NCI-H460 (cell line): ENCODE results near the gene CARHSP1. TPM values are rescaled to one million over a fixed set of nuclear protein-coding genes. Genes with fewer than 3 reads are reported as not detected.
"Not testable (repeated sequence)": the region's sequence is repeated elsewhere in the genome, so short reads cannot be mapped to it uniquely, and the experiment has no call there.

ENCODE experiments used
- DNase-seq: peaks from one replicate; pipeline ENCODE4 v3.0.0-alpha.2; 2016; ENCODE audit warnings: low read depth; ENCODE audit errors: extremely low read depth
- polyA plus RNA-seq: library from polyadenylated mRNA; depleted of rRNA; stranded (reverse); fragments of >200 nt; gene quantifications from 2 replicates; pipeline ENCODE4 v1.2.3, GENCODE V29; 2014; cell fraction: nucleus; rRNA removed
- total RNA-seq: library from RNA; depleted of rRNA; stranded (reverse); fragments of >200 nt; shearing (Covaris generic); gene quantifications from 2 replicates; pipeline ENCODE4 v1.2.3, GENCODE V29; 2014; rRNA removed

CARHSP1 gene
- 33.0 and 40.4 TPM in 2 replicates for total RNA-seq
- polyA plus RNA-seq: 62.9 and 72.4 TPM in 2 replicates

- DNase-seq: peak; percentile 89
Measured at GRCh38 chr16:8868416-8869211, at the start of gene CARHSP1. Gene CARHSP1 (minus strand): TSS chr16:8869006. CDS start chr16:8859328, 9,678 bp downstream.

GRCh38 chr16:8917336-8917735 lies 48.5 kb upstream of the CARHSP1 start:
- not testable (repeated sequence) for DNase-seq

DNA sequence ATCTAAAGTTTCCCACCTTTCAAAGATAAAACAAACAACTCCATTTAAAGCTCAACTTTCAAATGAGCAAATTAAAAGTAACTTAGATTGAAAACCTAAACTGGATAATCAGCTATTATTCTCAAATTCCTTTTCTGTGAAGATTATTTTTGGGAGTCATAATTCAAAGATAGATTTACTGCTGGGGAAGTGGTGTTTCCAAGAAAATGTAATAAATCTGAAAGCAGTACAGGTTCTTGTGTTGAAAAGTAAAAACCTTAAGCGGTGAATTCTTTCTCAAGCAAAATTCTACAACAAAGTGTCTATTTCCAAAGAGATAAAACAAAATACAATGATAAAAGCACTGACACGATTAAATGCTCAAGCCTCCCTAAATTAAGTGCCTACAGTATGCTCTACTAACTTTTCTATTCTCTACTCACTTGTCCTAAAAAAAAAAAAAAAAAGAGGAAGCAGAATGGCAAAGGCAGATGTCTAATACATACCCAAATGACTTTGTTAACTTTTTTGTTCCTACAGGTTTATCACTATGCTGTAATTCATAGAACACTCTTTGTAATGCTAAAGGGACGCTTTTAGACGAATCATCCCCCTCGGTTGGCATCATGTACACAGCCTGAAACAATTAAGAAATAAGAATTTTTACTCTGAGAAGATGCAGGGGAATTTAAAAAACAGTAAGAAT lies 47.9 kb upstream of the CARHSP1 start:
- no peak for DNase-seq

DNA sequence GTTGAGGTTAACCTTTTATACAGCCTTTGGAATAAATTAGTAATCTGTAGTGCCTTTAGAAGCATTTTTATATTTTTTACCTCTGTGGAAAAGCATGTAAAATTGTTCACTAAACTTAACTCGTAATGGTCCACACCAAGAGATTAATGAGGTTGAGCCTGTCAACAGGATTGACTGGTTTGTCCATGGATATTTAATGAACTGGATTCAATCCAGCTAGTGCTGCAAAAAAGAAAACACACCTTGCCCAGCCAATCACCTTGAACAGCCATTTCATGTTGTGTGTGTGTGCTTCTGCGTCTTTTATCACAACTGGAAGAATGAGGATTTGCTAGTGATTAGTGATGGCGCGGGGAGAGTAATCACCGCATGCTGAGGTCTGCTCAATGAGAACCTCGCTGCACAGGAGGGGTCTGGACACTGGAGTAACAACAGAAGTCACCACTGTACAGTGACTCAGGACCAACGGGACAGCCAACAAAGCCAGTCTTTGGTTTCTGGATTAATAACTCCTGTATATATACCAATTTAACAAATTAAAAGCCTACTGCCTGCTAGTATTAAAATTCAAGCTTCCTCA lies 47.0 kb upstream of the CARHSP1 start:
- DNase-seq: no peak

- DNase-seq: no peak
Measured at GRCh38 chr16:8914098-8914497, 45.3 kb upstream of the CARHSP1 start.

DNA sequence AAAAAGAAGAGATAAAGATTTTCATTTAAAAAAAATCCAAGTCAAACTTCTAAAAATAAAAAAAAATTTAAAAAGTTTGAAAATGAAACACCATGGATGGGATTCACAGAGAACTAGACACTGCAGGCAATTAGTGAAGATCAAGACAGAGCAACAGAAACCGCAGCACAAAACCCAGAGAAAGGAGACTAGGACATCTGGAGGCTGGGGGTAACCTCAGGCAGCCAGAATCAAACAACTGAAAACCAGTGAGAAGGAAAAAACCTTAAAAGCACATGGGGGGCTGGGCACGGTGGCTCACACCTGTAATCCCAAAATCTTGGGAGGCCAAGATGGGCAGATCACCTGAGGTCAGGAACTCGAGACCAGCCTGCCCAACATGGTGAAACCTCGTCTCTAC lies 44.0 kb upstream of the CARHSP1 start:
- DNase-seq: no peak

DNA sequence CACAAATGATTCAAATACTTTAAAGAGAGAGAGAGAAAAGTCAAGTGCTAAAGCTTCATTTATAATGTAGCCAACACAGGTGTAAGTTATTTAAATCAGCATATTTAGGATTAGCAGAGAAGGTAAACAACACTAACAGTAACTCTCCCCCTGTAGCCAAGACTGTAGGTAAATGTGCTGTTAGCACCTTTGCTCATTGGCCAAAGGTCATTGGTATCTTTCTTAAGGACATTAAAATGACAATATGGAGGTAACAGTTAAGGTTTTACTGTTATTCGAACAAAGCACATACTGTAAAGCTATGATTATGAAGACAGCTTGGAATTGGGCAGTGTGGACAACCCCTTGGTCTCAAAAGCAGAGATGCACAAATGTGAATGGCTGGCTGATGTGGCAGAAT lies 42.0 kb upstream of the CARHSP1 start:
- DNase-seq: no peak

DNA sequence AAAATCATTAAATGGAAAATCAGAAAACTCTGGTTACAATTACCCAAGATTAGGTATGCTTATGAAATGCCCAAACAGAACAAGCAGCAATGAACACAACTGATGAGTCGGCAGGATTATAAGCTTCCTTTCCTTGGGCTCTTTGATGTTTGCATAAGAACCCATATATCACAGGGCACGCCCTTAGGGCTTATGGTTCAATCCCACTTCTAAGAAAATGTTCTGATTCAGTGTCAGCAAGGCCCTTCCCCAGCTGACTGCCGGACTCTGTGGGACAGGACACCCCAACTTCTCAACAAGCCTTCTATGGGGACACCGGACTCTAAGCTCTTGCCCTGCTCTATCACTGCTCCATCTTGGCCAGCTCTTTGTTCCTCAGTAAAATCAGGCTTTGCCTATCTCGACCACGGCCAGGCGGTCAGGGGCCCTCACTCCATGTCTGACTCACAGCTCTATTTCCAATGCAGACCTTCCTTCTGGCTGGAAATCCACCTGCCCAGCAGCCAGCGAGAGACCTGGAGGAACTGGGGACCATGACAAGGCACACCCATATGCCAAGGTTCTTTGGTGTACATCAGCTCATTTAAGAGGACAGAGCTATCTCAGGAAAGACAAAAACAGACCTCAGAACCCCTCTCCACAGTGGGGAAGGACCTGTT lies 40.1 kb upstream of the CARHSP1 start:
- no peak for DNase-seq

DNA sequence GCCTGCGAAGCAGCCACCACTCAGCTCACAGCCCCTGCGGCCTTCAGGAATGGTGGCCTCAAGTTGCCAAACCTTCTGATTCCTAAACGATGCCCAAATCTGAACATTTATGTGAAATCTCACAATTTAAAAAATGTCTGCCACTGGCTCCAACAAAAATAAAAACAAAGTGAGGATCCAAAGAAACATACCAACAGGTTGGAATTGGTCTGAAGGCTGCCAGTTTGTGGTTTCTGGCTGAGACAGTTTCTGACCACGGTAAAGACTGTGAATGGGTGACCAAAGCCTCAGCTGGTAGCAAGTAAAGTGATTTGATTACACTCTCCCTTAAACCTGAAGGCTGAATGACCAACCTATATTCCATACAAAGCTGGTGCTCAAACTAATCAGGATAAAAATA lies 38.3 kb upstream of the CARHSP1 start:
- no peak for DNase-seq

- no peak for DNase-seq
Measured at GRCh38 chr16:8905795-8906591, 37.2 kb upstream of the CARHSP1 start.

GRCh38 chr16:8905168-8905762 lies 36.5 kb upstream of the CARHSP1 start:
- peak; percentile 22 for DNase-seq

DNA sequence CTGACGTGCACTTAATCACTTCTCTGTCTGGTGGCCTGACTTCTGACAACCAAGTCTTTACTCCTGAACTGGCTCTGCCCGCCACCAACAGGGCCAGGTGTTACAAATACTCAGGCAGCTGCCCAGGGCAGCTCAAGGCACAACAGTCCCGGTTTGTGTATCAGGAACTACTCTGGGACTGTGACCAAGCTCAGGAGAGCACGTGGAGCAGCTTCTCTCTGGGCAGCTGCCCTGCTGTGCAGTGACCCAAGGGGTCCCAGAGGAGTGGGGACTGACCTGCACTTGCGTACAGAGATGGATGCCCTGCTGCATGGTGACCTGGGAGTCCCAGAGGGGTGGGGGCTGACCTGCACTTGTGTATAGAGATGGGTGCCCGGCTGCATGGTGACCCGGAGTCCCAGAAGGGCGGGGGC lies 35.2 kb upstream of the CARHSP1 start:
- DNase-seq: no peak

GRCh38 chr16:8903004-8903403 lies 34.2 kb upstream of the CARHSP1 start:
- no peak for DNase-seq

- DNase-seq: no peak
Measured at GRCh38 chr16:8901320-8901861, 32.6 kb upstream of the CARHSP1 start.

- no peak for DNase-seq
Measured at GRCh38 chr16:8900343-8900742, 31.5 kb upstream of the CARHSP1 start.

GRCh38 chr16:8899709-8900317 lies 31.0 kb upstream of the CARHSP1 start:
- no peak for DNase-seq

GRCh38 chr16:8898660-8899318 lies 30.0 kb upstream of the CARHSP1 start:
- no peak for DNase-seq

GRCh38 chr16:8894736-8895334 lies 26.0 kb upstream of the CARHSP1 start:
- no peak for DNase-seq
